Aorta (tissue), 5 donors: ENCODE measurements around the gene C19orf12. TPM values are rescaled to one million over a fixed set of nuclear protein-coding genes. Genes with fewer than 3 reads are reported as not detected.
A peak's percentile ranks its signal among the peaks of the same experiment; 100 is the strongest.

Experiments
- ATAC-seq: fragments of 200-7000 bp; cut with Tn5 transposase; one replicate; pipeline ENCODE4 v1.9.1; 2022; ENCODE audit warnings: moderate library complexity; ENCODE audit not compliant: low FRiP score
- DNase-seq, 2 donors: peaks; one replicate each; pipeline ENCODE4 v3.0.0-alpha.2; 2020
- H3K27ac ChIP-seq, 2 donors: one replicate each; pipeline ENCODE4 v1.5.1; 2013; ENCODE audit warnings: low read length in 2 of 2, mild to moderate bottlenecking in 2 of 2, moderate library complexity in 2 of 2, control low read depth in 1 of 2, inconsistent platforms in 1 of 2, low read depth in 1 of 2
- H3K27me3 ChIP-seq, 2 donors: one replicate each; pipeline ENCODE4 v1.6.1; 2013; ENCODE audit warnings: control low read depth in 1 of 2, low read length in 1 of 2, mild to moderate bottlenecking in 1 of 2, moderate library complexity in 1 of 2; ENCODE audit not compliant: insufficient read depth in 2 of 2, control insufficient read depth in 1 of 2
- H3K36me3 ChIP-seq, 2 donors: one replicate each; pipeline ENCODE4 v1.6.1; 2013; ENCODE audit warnings: control low read depth in 1 of 2, low read length in 1 of 2, mild to moderate bottlenecking in 1 of 2; ENCODE audit not compliant: insufficient read depth in 2 of 2, control insufficient read depth in 1 of 2
- H3K4me1 ChIP-seq, 2 donors: one replicate each; pipeline ENCODE4 v1.6.1; 2013; ENCODE audit warnings: low read length in 2 of 2, control low read depth in 1 of 2, mild to moderate bottlenecking in 1 of 2, moderate library complexity in 1 of 2; ENCODE audit not compliant: insufficient read depth in 2 of 2, control insufficient read depth in 1 of 2
- H3K4me3 ChIP-seq, 2 donors: one replicate each; pipeline ENCODE4 v1.5.1; 2013; ENCODE audit warnings: low read length in 2 of 2, control low read depth in 1 of 2, mild to moderate bottlenecking in 1 of 2
- H3K9me3 ChIP-seq: one replicate; pipeline ENCODE4 v1.6.1; 2013; ENCODE audit warnings: mild to moderate bottlenecking, low read length; ENCODE audit not compliant: control insufficient read depth
- WGBS, 2 donors: extraction: QIAGEN DNeasy Blood & Tissue Kit; methylation state at CpG; one replicate each; pipeline ENCODE4 v1.1.7; 2013; 5-methylcytosine and 5-hydroxymethylcytosine counted together
- intact Hi-C, 2 donors: fragments of 100-400 bp; cut with DNase I; formaldehyde crosslinking; loops; one replicate each; pipeline versions ENCODE4 v1.14.2 to v1.15.0; 2022
- long read RNA-seq, 2 donors: library from polyadenylated mRNA; unstranded; transcript quantifications; one replicate each; pipeline ENCODE4 v2.0.0, GENCODE V29; 2020 to 2021
- polyA plus RNA-seq, 2 donors: library from polyadenylated mRNA; stranded (reverse); fragments of 200-250 nt; gene quantifications; one replicate each; pipeline ENCODE4 v1.2.3, GENCODE V29; 2013
- total RNA-seq, 2 donors: library from RNA; stranded (reverse); fragmentation: NEBNext Ultra II Directional; extraction: Animal tissue kit (Norgen Biotek cat#: 25700); gene quantifications; one replicate each; pipeline ENCODE4 v1.2.1, GENCODE V29; 2021
- donor health status: healthy with polysubstance abuse.
- donor health status: Bipolar disorder and iron deficiency.
- donor health status: DM: no; HTN: no; CAD: no.
- donor health status: DM: no; HTN: no; CAD: no.
- donor health status: DM: yes; HTN: yes; CAD: no.

C19orf12 gene
- total RNA-seq = 10 to 100 TPM; 26.4 to 32.8 TPM
- 10 to 100 TPM; 14.3 to 19.5 TPM for polyA plus RNA-seq
- long read RNA-seq, donor 1, full-length matches to known transcripts = 79 of 103 reads
- long read RNA-seq, donor 1, partial matches to known transcripts = 0 of 103 reads
- long read RNA-seq, donor 1, other reads (novel, unspliced or antisense) = 24 of 103 reads
- long read RNA-seq, donor 2, transcript C19orf12-201 (3 exons, 2,464 nt) = major isoform, 15 of 35 reads
- long read RNA-seq, donor 2, partial matches to known transcripts = 0 of 35 reads
- long read RNA-seq, donor 2, other reads (novel, unspliced or antisense) = 16 of 35 reads

- peak; percentile 70 to 89 for DNase-seq
- intact Hi-C loops = loop anchor here in 1 of 2 donors (5.0 kb wide), 1 partner anchor 53 kb away; no protein-coding TSS in a partner anchor
Observed at GRCh38 chr19:29714953-29715700, at the start of gene C19orf12. C19orf12 (minus strand) TSS chr19:29715261; CDS start chr19:29708413, 6,848 bp downstream.

DNA sequence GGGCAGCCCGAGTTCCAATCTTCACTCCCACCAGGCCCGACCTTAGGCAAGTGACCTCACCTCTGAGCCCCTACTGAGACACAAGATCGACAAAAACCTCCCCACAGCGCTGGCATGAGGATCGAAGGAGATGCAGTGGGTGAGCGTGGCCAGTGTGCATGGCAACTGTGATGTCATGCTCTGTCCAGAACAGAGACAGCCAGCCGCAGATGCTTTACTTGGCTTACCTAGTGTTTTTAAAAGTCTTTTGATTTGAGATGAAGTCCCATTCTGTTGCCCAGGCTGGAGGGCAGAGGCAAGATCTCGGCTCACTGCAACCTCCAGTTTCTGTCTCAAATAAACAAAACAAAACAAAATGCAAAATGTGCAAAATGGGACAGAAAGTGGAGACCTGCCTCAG is 49.3 kb upstream of the C19orf12 start:
- DNase-seq (no peak), ATAC-seq (no peak)
- Histone ChIP-seq H3K9me3 (no peaks in the 10 kb centered on the region), H3K4me3 (no peak overlapping the region), H3K4me1 (no peaks in the 10 kb centered on the region), H3K27me3 (no peaks in the 10 kb centered on the region), H3K36me3 (no peaks in the 10 kb centered on the region), H3K27ac (no peak overlapping the region)
- 76% methylated on average over 8 of the region's 8 CpGs for WGBS, 2 donors
- intact Hi-C loops = no loop called here

More at GRCh38 chr19:29714953-29715700, at the start of gene C19orf12:
- no peaks in the 10 kb centered on the region for H3K36me3 ChIP-seq
- H3K27ac ChIP-seq = peak within 1 kb of the TSS; percentile 61 to 69
- 1% methylated on average over 64 to 72 of the region's 72 CpGs for WGBS, 2 donors
- H3K9me3 ChIP-seq = no peaks in the 10 kb centered on the region
- ATAC-seq = peak; percentile 90
- H3K4me1 ChIP-seq = no peaks in the 10 kb centered on the region
- peak within 1 kb of the TSS; percentile 57 to 83 for H3K4me3 ChIP-seq
- no peaks in the 10 kb centered on the region for H3K27me3 ChIP-seq

GRCh38 chr19:29763196-29763595 is 48.1 kb upstream of the C19orf12 start:
- no peak overlapping the region for H3K27ac ChIP-seq
- no peaks in the 10 kb centered on the region for H3K27me3 ChIP-seq
- H3K36me3 ChIP-seq = no peaks in the 10 kb centered on the region
- H3K4me3 ChIP-seq = no peak overlapping the region
- H3K4me1 ChIP-seq = no peaks in the 10 kb centered on the region
- no peak for DNase-seq
- intact Hi-C loops = no loop called here
- ATAC-seq = no peak
- 19 to 45% methylated on average over 4 of the region's 4 CpGs for WGBS, 2 donors
- H3K9me3 ChIP-seq = no peaks in the 10 kb centered on the region

DNA sequence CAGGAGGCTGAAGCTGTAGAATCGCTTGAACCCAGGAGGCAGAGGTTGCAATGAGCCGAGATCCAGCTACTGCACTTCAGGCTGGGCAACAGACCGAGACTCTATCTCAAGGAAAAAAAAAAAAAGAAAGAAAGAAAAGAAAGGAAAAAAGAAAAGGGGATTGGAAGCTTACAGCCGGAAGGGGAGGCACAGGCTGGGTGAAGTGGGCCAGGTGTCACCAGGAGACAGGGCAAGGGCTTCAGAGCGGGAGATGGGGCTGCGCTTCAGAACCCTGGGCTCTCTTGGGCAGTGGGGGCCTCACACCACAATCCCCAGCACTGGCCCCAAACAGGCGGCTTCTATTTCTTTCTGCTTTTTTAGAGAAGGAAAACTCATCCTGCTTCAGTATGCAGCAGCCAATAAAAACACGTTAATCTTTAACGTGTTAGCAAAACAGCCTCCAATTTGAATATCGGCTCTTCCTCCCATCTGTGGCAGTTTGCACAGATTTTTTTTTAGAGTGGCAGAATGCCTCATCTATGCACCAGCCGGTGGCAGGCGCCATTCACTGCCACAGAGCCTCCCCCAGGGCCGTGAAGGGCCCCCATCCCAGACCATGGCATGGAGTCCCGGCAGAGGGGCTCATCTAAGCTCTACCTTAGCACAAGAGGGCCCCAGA is 46.6 kb upstream of the C19orf12 start:
- 50 to 54% methylated on average over 14 of the region's 14 CpGs for WGBS, 2 donors
- Histone ChIP-seq H3K36me3 (no peaks in the 10 kb centered on the region), H3K4me3 (no peak overlapping the region), H3K4me1 (no peaks in the 10 kb centered on the region), H3K27me3 (no peaks in the 10 kb centered on the region), H3K27ac (no peak overlapping the region), H3K9me3 (no peaks in the 10 kb centered on the region)
- ATAC-seq = no peak
- intact Hi-C loops = no loop called here
- DNase-seq = no peak

DNA sequence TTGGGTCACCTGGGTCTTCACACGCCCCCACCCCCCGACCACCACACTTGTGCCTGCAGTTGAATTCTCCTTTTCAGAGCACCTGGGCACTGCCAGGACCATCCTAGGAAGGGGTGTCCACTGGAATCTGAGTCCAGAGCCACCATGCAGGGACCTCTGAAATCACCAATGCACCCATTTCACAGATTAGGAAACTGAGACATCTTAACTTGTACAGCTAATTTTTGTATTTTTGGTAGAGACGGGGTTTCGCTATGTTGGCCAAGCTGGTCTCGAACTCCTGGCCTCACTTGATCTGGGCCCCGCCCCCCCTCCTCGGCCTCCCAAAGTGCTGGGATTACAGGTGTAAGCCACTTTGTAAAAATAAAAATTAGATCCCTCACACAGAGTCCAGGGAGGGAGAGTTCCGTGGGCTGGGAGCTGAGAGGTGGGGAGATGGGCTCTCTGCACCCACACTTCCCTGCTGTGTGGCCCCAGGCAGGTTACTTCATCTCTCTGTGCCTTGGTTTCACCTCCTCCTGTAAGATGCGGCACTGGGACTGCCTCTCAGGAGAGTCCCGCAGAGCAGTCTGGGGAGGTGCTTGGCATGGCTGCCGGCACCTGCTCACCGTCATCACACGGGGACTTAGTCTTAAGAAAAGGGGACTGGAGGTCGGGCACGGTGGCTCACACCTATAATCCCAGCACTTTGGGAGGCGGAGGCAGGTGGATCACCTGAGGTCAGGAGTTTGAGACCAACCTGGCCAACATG is 45.9 kb upstream of the C19orf12 start:
- H3K27ac ChIP-seq = no peak overlapping the region
- no peak overlapping the region for H3K4me3 ChIP-seq
- H3K27me3 ChIP-seq = no peaks in the 10 kb centered on the region
- no peaks in the 10 kb centered on the region for H3K9me3 ChIP-seq
- no peak for DNase-seq
- no peak for ATAC-seq
- intact Hi-C loops = loop anchor here in 1 of 2 donors (1.0 kb wide), 1 partner anchor 112 kb away; no protein-coding TSS in a partner anchor
- H3K4me1 ChIP-seq = no peaks in the 10 kb centered on the region
- 92 to 95% methylated on average over 16 of the region's 16 CpGs for WGBS, 2 donors
- H3K36me3 ChIP-seq = no peaks in the 10 kb centered on the region

GRCh38 chr19:29759359-29759758 is 44.3 kb upstream of the C19orf12 start:
- no peaks in the 10 kb centered on the region for H3K4me1 ChIP-seq
- 77 to 82% methylated on average over 5 of the region's 5 CpGs for WGBS, 2 donors
- no peak for ATAC-seq
- no peaks in the 10 kb centered on the region for H3K9me3 ChIP-seq
- DNase-seq = no peak
- H3K4me3 ChIP-seq = no peak overlapping the region
- intact Hi-C loops = no loop called here
- no peak overlapping the region for H3K27ac ChIP-seq
- no peaks in the 10 kb centered on the region for H3K36me3 ChIP-seq
- H3K27me3 ChIP-seq = no peaks in the 10 kb centered on the region

GRCh38 chr19:29758863-29759262 is 43.8 kb upstream of the C19orf12 start:
- ATAC-seq (no peak), DNase-seq (no peak)
- H3K27me3 ChIP-seq = no peaks in the 10 kb centered on the region
- H3K9me3 ChIP-seq = no peaks in the 10 kb centered on the region
- no peaks in the 10 kb centered on the region for H3K4me1 ChIP-seq
- intact Hi-C loops = no loop called here
- no peak overlapping the region for H3K27ac ChIP-seq
- 88 to 89% methylated on average over 7 of the region's 7 CpGs for WGBS, 2 donors
- no peak overlapping the region for H3K4me3 ChIP-seq
- no peaks in the 10 kb centered on the region for H3K36me3 ChIP-seq

DNA sequence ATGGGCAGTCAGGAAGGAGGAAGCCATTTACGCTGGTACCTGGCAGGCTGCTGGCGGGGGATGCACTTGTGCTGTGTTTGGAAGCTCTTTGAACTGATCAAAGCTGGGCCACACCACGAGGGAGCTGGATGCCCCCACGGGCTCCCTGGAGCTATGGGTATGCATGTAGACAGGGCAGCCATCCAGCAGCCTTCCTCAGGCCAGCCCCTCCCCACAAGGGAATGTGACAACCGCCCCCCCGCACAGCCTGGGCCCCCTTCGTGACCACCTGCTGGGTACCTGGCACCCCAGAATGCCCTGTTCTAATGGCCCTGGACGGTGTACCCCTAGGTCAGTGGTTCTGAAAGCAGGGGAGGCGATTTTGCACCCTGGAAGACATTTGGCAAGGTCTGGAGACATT is 42.5 kb upstream of the C19orf12 start:
- intact Hi-C loops = no loop called here
- ATAC-seq (no peak), DNase-seq (no peak)
- no peaks in the 10 kb centered on the region for H3K9me3 ChIP-seq
- no peaks in the 10 kb centered on the region for H3K4me1 ChIP-seq
- 74% methylated on average over 9 of the region's 9 CpGs for WGBS, 2 donors
- H3K27me3 ChIP-seq = no peaks in the 10 kb centered on the region
- no peak overlapping the region for H3K4me3 ChIP-seq
- no peaks in the 10 kb centered on the region for H3K36me3 ChIP-seq
- H3K27ac ChIP-seq = no peak overlapping the region
